ENCODE results near the gene RCAN2. TPM values are rescaled to one million over a fixed set of nuclear protein-coding genes. Genes with fewer than 3 reads are reported as not detected.

The RCAN2 gene
- polyA plus RNA-seq, 4 donors: 0.67 to 8.7 (median 4.0) TPM

DNA sequence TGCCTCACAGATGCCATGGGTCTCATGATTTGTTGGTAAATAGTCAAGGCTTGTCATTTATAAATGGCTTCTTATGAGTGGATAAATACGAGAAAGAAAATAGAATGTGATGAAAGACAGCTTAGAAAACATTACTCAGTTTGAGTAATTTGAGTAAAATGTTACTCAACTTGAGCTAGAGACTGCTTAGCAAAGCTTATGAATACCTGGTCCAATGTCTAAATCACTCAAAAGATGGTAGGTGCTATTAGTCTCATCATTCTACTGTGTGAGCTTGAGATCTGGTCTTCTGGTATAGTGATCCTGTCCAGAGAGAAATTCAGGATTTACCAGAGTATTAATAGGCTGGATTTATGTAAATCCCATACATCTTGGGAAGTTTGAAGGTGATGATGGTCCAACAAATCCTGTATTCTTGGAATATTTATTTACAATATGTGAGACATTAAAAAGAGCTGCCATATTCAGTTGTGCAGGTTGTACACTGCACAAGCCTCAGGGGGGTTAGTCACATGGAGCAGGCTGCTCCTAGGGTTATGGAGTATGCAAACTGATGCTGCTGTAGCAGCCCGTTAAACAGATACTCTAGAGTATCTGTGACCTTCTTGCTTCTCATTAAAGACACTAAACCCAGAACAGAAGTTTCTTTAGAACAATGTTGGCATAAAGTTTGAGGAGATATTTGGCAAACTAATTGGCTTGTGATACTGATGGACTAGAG lies 112.9 kb downstream of the RCAN2 start:
- DNase-seq: no peak

DNA sequence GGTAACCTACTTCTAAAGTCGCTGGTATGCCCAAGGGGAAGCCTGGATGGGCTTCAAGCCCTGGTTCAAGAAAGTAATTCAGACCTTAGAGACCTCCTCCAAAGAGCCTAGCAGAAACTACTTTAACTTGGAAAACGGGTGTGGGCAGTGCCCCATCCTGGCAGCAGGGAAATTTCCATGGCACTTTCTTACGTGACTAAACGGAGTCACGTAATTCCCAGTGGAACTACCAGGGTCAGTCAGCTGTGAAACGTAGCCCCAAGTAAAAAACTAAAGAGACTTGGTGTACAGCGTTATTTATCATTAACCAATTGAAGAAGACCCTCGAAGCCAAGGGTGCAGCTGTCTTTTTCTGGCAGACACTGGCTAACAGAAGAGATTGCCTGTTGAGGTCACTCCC lies 114.0 kb downstream of the RCAN2 start:
- DNase-seq (no peak), FAIRE-seq (no peak)
- Histone ChIP-seq H3K4me3 (ENCODE audit: low read depth in 1 of 3, low read length in 3 of 3) (no peak overlapping the region), H3K27ac (ENCODE audit: low read depth in 1 of 3, low read length in 2 of 3) (no peak overlapping the region), H3K9me3 (ENCODE audit: control insufficient read depth in 2 of 2, insufficient read depth in 1 of 2, low read depth in 1 of 2, low read length in 1 of 2) (no peaks in the 10 kb centered on the region), H3K4me1 (ENCODE audit: control insufficient read depth in 3 of 3, insufficient read depth in 2 of 3, low read depth in 1 of 3, low read length in 2 of 3) (peaks cover 0 to 9% (median 5%) of the 10 kb centered on the region in 3 donors), H3K27me3 (ENCODE audit: control insufficient read depth in 3 of 3, insufficient read depth in 3 of 3, low read length in 3 of 3) (no peaks in the 10 kb centered on the region), H3K36me3 (ENCODE audit: control insufficient read depth in 3 of 3, insufficient read depth in 2 of 3, low read depth in 1 of 3, low read length in 3 of 3) (no peaks in the 10 kb centered on the region)
- WGBS, 3 donors: 78 to 86% (median 78%) methylated on average over 8 of the region's 8 CpGs

More for the DNA sequence above, 112.9 kb downstream of the RCAN2 start:
- Histone ChIP-seq H3K27ac (ENCODE audit: low read depth in 1 of 3, low read length in 2 of 3) (no peak overlapping the region), H3K4me3 (ENCODE audit: low read depth in 1 of 3, low read length in 3 of 3) (no peak overlapping the region), H3K4me1 (ENCODE audit: control insufficient read depth in 3 of 3, insufficient read depth in 2 of 3, low read depth in 1 of 3, low read length in 2 of 3) (peaks cover 0 to 9% (median 7%) of the 10 kb centered on the region in 3 donors), H3K36me3 (ENCODE audit: control insufficient read depth in 3 of 3, insufficient read depth in 2 of 3, low read depth in 1 of 3, low read length in 3 of 3) (no peaks in the 10 kb centered on the region), H3K9me3 (ENCODE audit: control insufficient read depth in 2 of 2, insufficient read depth in 1 of 2, low read depth in 1 of 2, low read length in 1 of 2) (no peaks in the 10 kb centered on the region), H3K27me3 (ENCODE audit: control insufficient read depth in 3 of 3, insufficient read depth in 3 of 3, low read length in 3 of 3) (no peaks in the 10 kb centered on the region)
- FAIRE-seq: no peak
- 70 to 78% (median 78%) methylated on average over 2 of the region's 2 CpGs for WGBS, 3 donors

GRCh38 chr6:46376562-46377061 lies 114.6 kb downstream of the RCAN2 start:
- Histone ChIP-seq H3K9me3 (ENCODE audit: control insufficient read depth in 2 of 2, insufficient read depth in 1 of 2, low read depth in 1 of 2, low read length in 1 of 2) (no peaks in the 10 kb centered on the region), H3K4me1 (ENCODE audit: control insufficient read depth in 3 of 3, insufficient read depth in 2 of 3, low read depth in 1 of 3, low read length in 2 of 3) (peaks cover 0 to 9% (median 4%) of the 10 kb centered on the region in 3 donors), H3K36me3 (ENCODE audit: control insufficient read depth in 3 of 3, insufficient read depth in 2 of 3, low read depth in 1 of 3, low read length in 3 of 3) (no peaks in the 10 kb centered on the region), H3K4me3 (ENCODE audit: low read depth in 1 of 3, low read length in 3 of 3) (no peak overlapping the region), H3K27ac (ENCODE audit: low read depth in 1 of 3, low read length in 2 of 3) (peak overlapping the region in 1 of 3 donors; percentile 34), H3K27me3 (ENCODE audit: control insufficient read depth in 3 of 3, insufficient read depth in 3 of 3, low read length in 3 of 3) (no peaks in the 10 kb centered on the region)
- no peak for FAIRE-seq
- 59 to 72% (median 61%) methylated on average over 7 of the region's 7 CpGs for WGBS, 3 donors
- DNase-seq: no peak

- WGBS, 3 donors: 83 to 86% (median 85%) methylated on average over 1 of the region's 1 CpG
- no peaks in the 10 kb centered on the region for H3K4me1 ChIP-seq (ENCODE audit: control insufficient read depth in 3 of 3, insufficient read depth in 2 of 3, low read depth in 1 of 3, low read length in 2 of 3)
- no peak overlapping the region for H3K4me3 ChIP-seq (ENCODE audit: low read depth in 1 of 3, low read length in 3 of 3)
- no peak for FAIRE-seq
- H3K9me3 ChIP-seq (ENCODE audit: control insufficient read depth in 2 of 2, insufficient read depth in 1 of 2, low read depth in 1 of 2, low read length in 1 of 2): no peaks in the 10 kb centered on the region
- DNase-seq: no peak
- H3K27ac ChIP-seq (ENCODE audit: low read depth in 1 of 3, low read length in 2 of 3): no peak overlapping the region
- no peaks in the 10 kb centered on the region for H3K27me3 ChIP-seq (ENCODE audit: control insufficient read depth in 3 of 3, insufficient read depth in 3 of 3, low read length in 3 of 3)
- H3K36me3 ChIP-seq (ENCODE audit: control insufficient read depth in 3 of 3, insufficient read depth in 2 of 3, low read depth in 1 of 3, low read length in 3 of 3): no peaks in the 10 kb centered on the region
Observed at GRCh38 chr6:46370622-46371021, 120.6 kb downstream of the RCAN2 start.

- Histone ChIP-seq H3K4me1 (ENCODE audit: control insufficient read depth in 3 of 3, insufficient read depth in 2 of 3, low read depth in 1 of 3, low read length in 2 of 3) (no peaks in the 10 kb centered on the region), H3K27ac (ENCODE audit: low read depth in 1 of 3, low read length in 2 of 3) (no peak overlapping the region), H3K9me3 (ENCODE audit: control insufficient read depth in 2 of 2, insufficient read depth in 1 of 2, low read depth in 1 of 2, low read length in 1 of 2) (no peaks in the 10 kb centered on the region), H3K4me3 (ENCODE audit: low read depth in 1 of 3, low read length in 3 of 3) (no peak overlapping the region), H3K36me3 (ENCODE audit: control insufficient read depth in 3 of 3, insufficient read depth in 2 of 3, low read depth in 1 of 3, low read length in 3 of 3) (no peaks in the 10 kb centered on the region), H3K27me3 (ENCODE audit: control insufficient read depth in 3 of 3, insufficient read depth in 3 of 3, low read length in 3 of 3) (no peaks in the 10 kb centered on the region)
- DNase-seq (no peak), FAIRE-seq (no peak)
- 84 to 94% (median 89%) methylated on average over 1 of the region's 1 CpG for WGBS, 3 donors
Observed at GRCh38 chr6:46368169-46368536, 123.1 kb downstream of the RCAN2 start.

- peak; percentile 19 for FAIRE-seq
Observed at GRCh38 chr6:46367354-46368168, 123.7 kb downstream of the RCAN2 start.

DNA sequence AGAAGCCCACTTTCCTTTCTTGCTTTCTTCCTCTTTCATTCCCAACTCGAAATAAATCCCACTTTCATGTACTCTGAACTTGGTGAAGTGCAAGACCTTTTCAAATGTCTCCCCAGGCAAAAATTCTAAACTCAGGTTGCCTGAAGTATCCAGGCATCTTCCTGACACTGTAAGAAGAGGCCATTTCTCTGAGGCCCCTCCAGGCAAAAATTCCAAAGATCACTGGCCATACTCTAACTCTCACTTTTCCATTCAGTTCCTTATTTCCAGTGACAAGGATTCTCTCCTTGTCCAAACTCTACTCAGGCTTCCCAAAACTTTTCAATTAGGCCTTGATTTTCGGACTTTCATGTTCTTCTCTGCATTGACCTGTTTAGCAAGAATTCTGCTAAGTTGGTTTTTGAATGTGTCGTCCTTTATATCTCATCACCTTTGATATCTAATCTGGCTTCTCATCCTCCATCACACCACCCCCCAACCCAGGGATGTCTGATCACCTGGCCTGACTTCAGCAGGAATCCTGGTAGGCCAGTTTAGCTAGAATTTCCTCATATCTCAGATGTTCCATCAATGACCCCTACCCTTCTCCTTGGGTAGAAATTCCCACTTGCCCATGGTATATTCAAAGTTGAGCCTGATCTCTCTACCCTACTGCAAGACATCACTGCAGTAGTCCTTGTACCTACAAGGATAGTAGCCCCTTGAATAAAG lies 124.9 kb downstream of the RCAN2 start:
- FAIRE-seq (no peak), DNase-seq (no peak)
- 76 to 89% (median 86%) methylated on average over 3 of the region's 3 CpGs for WGBS, 3 donors

More at GRCh38 chr6:46367354-46368168, 123.7 kb downstream of the RCAN2 start:
- H3K36me3 ChIP-seq (ENCODE audit: control insufficient read depth in 3 of 3, insufficient read depth in 2 of 3, low read depth in 1 of 3, low read length in 3 of 3): no peaks in the 10 kb centered on the region
- no peak for DNase-seq
- H3K27ac ChIP-seq (ENCODE audit: low read depth in 1 of 3, low read length in 2 of 3): no peak overlapping the region
- H3K4me3 ChIP-seq (ENCODE audit: low read depth in 1 of 3, low read length in 3 of 3): no peak overlapping the region
- H3K9me3 ChIP-seq (ENCODE audit: control insufficient read depth in 2 of 2, insufficient read depth in 1 of 2, low read depth in 1 of 2, low read length in 1 of 2): no peaks in the 10 kb centered on the region
- 60 to 87% (median 78%) methylated on average over 2 of the region's 2 CpGs for WGBS, 3 donors
- H3K4me1 ChIP-seq (ENCODE audit: control insufficient read depth in 3 of 3, insufficient read depth in 2 of 3, low read depth in 1 of 3, low read length in 2 of 3): no peaks in the 10 kb centered on the region
- H3K27me3 ChIP-seq (ENCODE audit: control insufficient read depth in 3 of 3, insufficient read depth in 3 of 3, low read length in 3 of 3): no peaks in the 10 kb centered on the region

DNA sequence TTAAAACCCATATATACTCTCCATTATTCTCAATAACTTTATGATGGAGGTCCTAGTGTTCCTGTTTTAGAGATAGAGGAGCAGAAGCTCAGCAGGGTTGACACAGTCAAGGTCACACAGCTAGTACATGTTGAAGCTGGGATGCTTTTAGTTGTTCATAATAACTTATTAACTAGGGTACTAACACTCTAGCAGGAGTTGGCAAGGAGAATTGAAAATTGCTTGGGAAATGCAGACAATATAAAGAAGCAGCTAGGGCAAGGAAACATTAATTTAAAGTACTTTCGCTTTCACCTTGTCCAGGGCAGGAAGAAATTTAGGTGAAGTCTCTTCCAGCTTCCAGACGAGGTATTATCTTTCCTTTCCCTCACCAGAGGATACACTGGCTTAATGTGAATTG lies 133.7 kb downstream of the RCAN2 start:
- FAIRE-seq (no peak), DNase-seq (peak in 1 of 2 donors; percentile 52)
- 12 to 36% (median 31%) methylated on average over 2 of the region's 2 CpGs for WGBS, 3 donors
- H3K4me1 ChIP-seq (ENCODE audit: control insufficient read depth in 3 of 3, insufficient read depth in 2 of 3, low read depth in 1 of 3, low read length in 2 of 3): peaks cover 0 to 8% (median 0%) of the 10 kb centered on the region in 3 donors
- no peaks in the 10 kb centered on the region for H3K36me3 ChIP-seq (ENCODE audit: control insufficient read depth in 3 of 3, insufficient read depth in 2 of 3, low read depth in 1 of 3, low read length in 3 of 3)
- no peaks in the 10 kb centered on the region for H3K9me3 ChIP-seq (ENCODE audit: control insufficient read depth in 2 of 2, insufficient read depth in 1 of 2, low read depth in 1 of 2, low read length in 1 of 2)
- no peak overlapping the region for H3K4me3 ChIP-seq (ENCODE audit: low read depth in 1 of 3, low read length in 3 of 3)
- no peaks in the 10 kb centered on the region for H3K27me3 ChIP-seq (ENCODE audit: control insufficient read depth in 3 of 3, insufficient read depth in 3 of 3, low read length in 3 of 3)
- H3K27ac ChIP-seq (ENCODE audit: low read depth in 1 of 3, low read length in 2 of 3): peak overlapping the region in 1 of 3 donors; percentile 28

More for the DNA sequence above, 124.9 kb downstream of the RCAN2 start:
- Histone ChIP-seq H3K36me3 (ENCODE audit: control insufficient read depth in 3 of 3, insufficient read depth in 2 of 3, low read depth in 1 of 3, low read length in 3 of 3) (no peaks in the 10 kb centered on the region), H3K4me3 (ENCODE audit: low read depth in 1 of 3, low read length in 3 of 3) (no peak overlapping the region), H3K27me3 (ENCODE audit: control insufficient read depth in 3 of 3, insufficient read depth in 3 of 3, low read length in 3 of 3) (no peaks in the 10 kb centered on the region), H3K9me3 (ENCODE audit: control insufficient read depth in 2 of 2, insufficient read depth in 1 of 2, low read depth in 1 of 2, low read length in 1 of 2) (no peaks in the 10 kb centered on the region), H3K4me1 (ENCODE audit: control insufficient read depth in 3 of 3, insufficient read depth in 2 of 3, low read depth in 1 of 3, low read length in 2 of 3) (no peaks in the 10 kb centered on the region), H3K27ac (ENCODE audit: low read depth in 1 of 3, low read length in 2 of 3) (no peak overlapping the region)

Measured in small intestine (tissue), 7 donors.